Fibroblast of lung (primary cell): Measurements from ENCODE around the gene DHRS4L2. TPM values are rescaled to one million over a fixed set of nuclear protein-coding genes. Genes with fewer than 3 reads are reported as not detected.

Experiments
- DNase-seq, 2 donors: peaks; one replicate each; pipeline versions ENCODE4 v3.0.0 to v3.0.0-alpha.2; 2010; ENCODE audit warnings: low read depth in 2 of 2
- H2AFZ ChIP-seq: 2 replicates; pipeline ENCODE4 v1.5.1; 2012; ENCODE audit warnings: low read length, control low read depth, inconsistent platforms
- H3K27ac ChIP-seq: 2 replicates; pipeline ENCODE4 v1.5.1; 2011; ENCODE audit warnings: low read length, control low read depth; ENCODE audit not compliant: insufficient read depth
- H3K27me3 ChIP-seq: 2 replicates; pipeline ENCODE4 v1.5.1; 2011; ENCODE audit warnings: mild to moderate bottlenecking, low read length; ENCODE audit not compliant: control insufficient read depth, insufficient read depth
- H3K36me3 ChIP-seq: 2 replicates; pipeline ENCODE4 v1.5.1; 2011; ENCODE audit warnings: low read length; ENCODE audit not compliant: control insufficient read depth, insufficient read depth
- H3K4me1 ChIP-seq: 2 replicates; pipeline ENCODE4 v1.5.1; 2011; ENCODE audit warnings: low read length; ENCODE audit not compliant: control insufficient read depth, insufficient read depth; ENCODE audit errors: extremely low read depth
- H3K4me2 ChIP-seq: 2 replicates; pipeline ENCODE4 v1.5.1; 2011; ENCODE audit warnings: low read length, control low read depth; ENCODE audit not compliant: insufficient read depth; ENCODE audit errors: extremely low read depth
- H3K4me3 ChIP-seq, 4 experiments: fragments of 200-600 bp in 1 of 4; sonication (generic) in 1 of 4; replicated peaks in 1 of 4; 2 replicates each; pipeline ENCODE4 v1.5.1; 2011 to 2016; ENCODE audit warnings: low read length in 4 of 4, low read depth in 3 of 4, mild to moderate bottlenecking in 3 of 4, control low read depth in 2 of 4, inconsistent platforms in 1 of 4, mixed read lengths in 1 of 4; ENCODE audit not compliant: insufficient read depth in 1 of 4; ENCODE audit errors: control extremely low read depth in 1 of 4
- H3K79me2 ChIP-seq: 2 replicates; pipeline ENCODE4 v1.5.1; 2012; ENCODE audit warnings: mild to moderate bottlenecking, low read length, inconsistent platforms; ENCODE audit not compliant: control insufficient read depth, insufficient read depth
- H3K9ac ChIP-seq: 2 replicates; pipeline ENCODE4 v1.5.1; 2011; ENCODE audit warnings: mild to moderate bottlenecking, low read length, control low read depth; ENCODE audit not compliant: insufficient read depth
- H3K9me3 ChIP-seq: 2 replicates; pipeline ENCODE4 v1.5.1; 2012; ENCODE audit warnings: low read depth, low read length; ENCODE audit not compliant: control insufficient read depth, insufficient read depth
- H4K20me1 ChIP-seq: 2 replicates; pipeline ENCODE4 v1.5.1; 2011; ENCODE audit warnings: low read length; ENCODE audit not compliant: control insufficient read depth, insufficient read depth; ENCODE audit errors: extremely low read depth
- CTCF ChIP-seq, 2 donors: IDR thresholded peaks in 1 of 2; conservative IDR thresholded peaks in 1 of 2; 1 replicate in 1 of 2; 2 replicates in 1 of 2; pipeline ENCODE4 v1.5.1; 2011 to 2012; ENCODE audit warnings: low read length in 2 of 2, control low read depth in 1 of 2, inconsistent platforms in 1 of 2, low read depth in 1 of 2, mild to moderate bottlenecking in 1 of 2
- EZH2 ChIP-seq: IDR thresholded peaks from 2 replicates; pipeline ENCODE4 v1.5.1; 2012; ENCODE audit warnings: low read length, control low read depth, mild to moderate bottlenecking; ENCODE audit errors: missing control alignments
- polyA plus RNA-seq, 2 donors: library from polyadenylated mRNA; depleted of rRNA in 1 of 2; stranded (reverse) in 1 of 2; unstranded in 1 of 2; fragments of >200 nt; gene quantifications; 2 replicates each; pipeline ENCODE4 v1.2.1, GENCODE V29; 2011 to 2012; ENCODE audit warnings: missing spikeins in 1 of 2
- total RNA-seq: library from RNA; depleted of rRNA; stranded (reverse); fragments of >200 nt; gene quantifications from 2 replicates; pipeline ENCODE4 v1.2.1, GENCODE V29; 2014

DHRS4L2 gene
- total and polyA plus RNA-seq, 2 donors (not counting 1 experiment from before 2014, with no cell fraction given) = 12.7 to 16.7 TPM

GRCh38 chr14:24054646-24055045 is 65.9 kb downstream of the DHRS4L2 start:
- DNase-seq = no peak
- Histone ChIP-seq H3K27me3 (peaks cover 11% of the 10 kb centered on the region), H3K4me1 (no peaks in the 10 kb centered on the region), H3K9ac (no peak overlapping the region), H3K79me2 (no peaks in the 10 kb centered on the region), H3K4me3 (no peak overlapping the region), H3K27ac (no peak overlapping the region), H4K20me1 (no peaks in the 10 kb centered on the region), H3K4me2 (no peak overlapping the region), H3K36me3 (no peaks in the 10 kb centered on the region), H3K9me3 (no peaks in the 10 kb centered on the region), H2AFZ (no peak overlapping the region)
- no peak for TF ChIP-seq CTCF (conservative IDR thresholded peaks at IDR 0.05 in 1 of 2, IDR thresholded peaks at IDR 0.05 in 1 of 2; ENCODE audit: low read depth in 1 of 2, low read length in 2 of 2)
- TF ChIP-seq EZH2 = no peak

Other genes with a start within 250 kb of the DHRS4L2 start
- 51.9 and 54.7 TPM in 2 replicates for gene DHRS4, start 35.2 kb upstream of the DHRS4L2 start, total RNA-seq
- 28.9 and 30.5 TPM in 2 replicates for gene DHRS4, start 35.2 kb upstream of the DHRS4L2 start, polyA plus RNA-seq
- 0.17 and 0.26 TPM in 2 replicates for gene CARMIL3, start 63.1 kb downstream of the DHRS4L2 start, total RNA-seq
- 0.11 TPM in 1 of 2 replicates, not detected in the other for gene CARMIL3, start 63.1 kb downstream of the DHRS4L2 start, polyA plus RNA-seq
- not detected in 2 replicates for gene CPNE6, start 82.6 kb downstream of the DHRS4L2 start, total RNA-seq
- gene CPNE6, start 82.6 kb downstream of the DHRS4L2 start, polyA plus RNA-seq = not detected in 2 replicates
- 33.9 and 71.3 TPM in 2 replicates for gene PCK2, start 105.4 kb downstream of the DHRS4L2 start, total RNA-seq
- gene PCK2, start 105.4 kb downstream of the DHRS4L2 start, polyA plus RNA-seq = 12.7 and 15.9 TPM in 2 replicates
- gene DCAF11, start 125.8 kb downstream of the DHRS4L2 start, total RNA-seq = 52.9 and 68.0 TPM in 2 replicates
- gene DCAF11, start 125.8 kb downstream of the DHRS4L2 start, polyA plus RNA-seq = 18.4 and 21.7 TPM in 2 replicates
- gene NRL, start 126.0 kb downstream of the DHRS4L2 start, total RNA-seq = 0.77 and 0.99 TPM in 2 replicates
- gene NRL, start 126.0 kb downstream of the DHRS4L2 start, polyA plus RNA-seq = 0.45 and 0.49 TPM in 2 replicates
- gene FITM1, start 141.7 kb downstream of the DHRS4L2 start, total RNA-seq = under 0.01 TPM in 1 of 2 replicates, not detected in the other
- not detected in 2 replicates for gene FITM1, start 141.7 kb downstream of the DHRS4L2 start, polyA plus RNA-seq
- 172 and 177 TPM in 2 replicates for gene PSME1, start 147.3 kb downstream of the DHRS4L2 start, total RNA-seq
- 221 and 266 TPM in 2 replicates for gene PSME1, start 147.3 kb downstream of the DHRS4L2 start, polyA plus RNA-seq
- gene EMC9, start 152.7 kb downstream of the DHRS4L2 start, total RNA-seq = 12.3 and 18.0 TPM in 2 replicates
- gene EMC9, start 152.7 kb downstream of the DHRS4L2 start, polyA plus RNA-seq = 6.6 and 10.2 TPM in 2 replicates
- gene PSME2, start 157.7 kb downstream of the DHRS4L2 start, total RNA-seq = 82.7 and 148 TPM in 2 replicates
- gene PSME2, start 157.7 kb downstream of the DHRS4L2 start, polyA plus RNA-seq = 132 and 175 TPM in 2 replicates
- 25.4 and 30.3 TPM in 2 replicates for gene RNF31, start 158.6 kb downstream of the DHRS4L2 start, total RNA-seq
- gene RNF31, start 158.6 kb downstream of the DHRS4L2 start, polyA plus RNA-seq = 9.2 and 14.8 TPM in 2 replicates
- gene IRF9, start 172.3 kb downstream of the DHRS4L2 start, total RNA-seq = 110 and 142 TPM in 2 replicates
- 70.4 and 79.9 TPM in 2 replicates for gene IRF9, start 172.3 kb downstream of the DHRS4L2 start, polyA plus RNA-seq
- gene REC8, start 183.2 kb downstream of the DHRS4L2 start, total RNA-seq = 0.51 and 1.8 TPM in 2 replicates
- gene REC8, start 183.2 kb downstream of the DHRS4L2 start, polyA plus RNA-seq = 1.5 and 2.2 TPM in 2 replicates
- 22.6 and 25.3 TPM in 2 replicates for gene IPO4, start 199.9 kb downstream of the DHRS4L2 start, total RNA-seq
- 12.4 and 27.8 TPM in 2 replicates for gene IPO4, start 199.9 kb downstream of the DHRS4L2 start, polyA plus RNA-seq
- gene TM9SF1, start 206.5 kb downstream of the DHRS4L2 start, total RNA-seq = 49.6 and 61.6 TPM in 2 replicates
- gene TM9SF1, start 206.5 kb downstream of the DHRS4L2 start, polyA plus RNA-seq = 60.9 and 65.1 TPM in 2 replicates
- under 0.01 and 0.17 TPM in 2 replicates for gene TSSK4, start 216.8 kb downstream of the DHRS4L2 start, total RNA-seq
- not detected in 2 replicates for gene TSSK4, start 216.8 kb downstream of the DHRS4L2 start, polyA plus RNA-seq
- gene CHMP4A, start 224.6 kb downstream of the DHRS4L2 start, total RNA-seq = 22.1 and 24.9 TPM in 2 replicates
- gene CHMP4A, start 224.6 kb downstream of the DHRS4L2 start, polyA plus RNA-seq = 96.8 and 133 TPM in 2 replicates
- 13.6 and 22.1 TPM in 2 replicates for gene MDP1, start 227.1 kb downstream of the DHRS4L2 start, total RNA-seq
- 14.4 TPM in 2 replicates for gene MDP1, start 227.1 kb downstream of the DHRS4L2 start, polyA plus RNA-seq
- 140 and 145 TPM in 2 replicates for gene NEDD8, start 243.4 kb downstream of the DHRS4L2 start, total RNA-seq
- 441 and 587 TPM in 2 replicates for gene NEDD8, start 243.4 kb downstream of the DHRS4L2 start, polyA plus RNA-seq
- 128 and 147 TPM in 2 replicates for gene GMPR2, start 244.0 kb downstream of the DHRS4L2 start, total RNA-seq
- 68.3 and 80.2 TPM in 2 replicates for gene GMPR2, start 244.0 kb downstream of the DHRS4L2 start, polyA plus RNA-seq